Endothelial cell of umbilical vein (primary cell): ENCODE results near the gene ADAM23. TPM values are rescaled to one million over a fixed set of nuclear protein-coding genes. Genes with fewer than 3 reads are reported as not detected.

Experiments
- BruUV-seq: library from RNA; stranded (reverse); fragments of 400-500 nt; replicated peaks from 2 replicates; lab custom pipeline; 2021; lab: Mats Ljungman, UMichigan
- CTCF ChIA-PET: fragments of 300-600, 350-600 bp; sonication (Branson Sonifier 250); formaldehyde crosslinking; loops from one replicate; lab custom pipeline; 2021; ENCODE audit warnings: antibody characterized with exemption, inconsistent platforms; lab: Charles Lee
- POLR2A ChIA-PET: fragments of 300-600, 350-600 bp; sonication (Branson Sonifier 250); formaldehyde crosslinking; loops from one replicate; lab custom pipeline; 2021; ENCODE audit warnings: antibody characterized with exemption, inconsistent platforms; lab: Charles Lee
- DNase-seq: peaks from one replicate; pipeline ENCODE4 v3.0.0-alpha.2; 2011; ENCODE audit warnings: low read depth, low spot score
- FAIRE-seq: peaks from 2 replicates; lab custom pipeline; 2011; peaks lifted over from hg19 to GRCh38; lab: Jason Lieb, UNC
- H2AFZ ChIP-seq: 2 replicates; pipeline ENCODE4 v1.6.0; 2012; ENCODE audit warnings: low read depth, low read length, control low read depth, inconsistent platforms
- H3K27ac ChIP-seq: 2 replicates; pipeline ENCODE4 v1.5.1; 2011; ENCODE audit warnings: low read depth, mild to moderate bottlenecking, control low read depth, low read length, moderate library complexity; ENCODE audit not compliant: insufficient read depth
- H3K27me3 ChIP-seq, 2 experiments: 2 replicates each; pipeline versions ENCODE4 v1.6.0 to v1.6.1; 2011; ENCODE audit warnings: low read length in 2 of 2, mixed read lengths in 1 of 2; ENCODE audit not compliant: control insufficient read depth in 2 of 2, insufficient read depth in 2 of 2
- H3K36me3 ChIP-seq, 2 experiments: 2 replicates in 1 of 2; 3 replicates in 1 of 2; pipeline ENCODE4 v1.5.1; 2011; ENCODE audit warnings: low read length in 2 of 2, mild to moderate bottlenecking in 1 of 2, moderate library complexity in 1 of 2; ENCODE audit not compliant: control insufficient read depth in 2 of 2, insufficient read depth in 2 of 2; ENCODE audit errors: extremely low read depth in 1 of 2
- H3K4me1 ChIP-seq: 3 replicates; pipeline ENCODE4 v1.5.1; 2011; ENCODE audit warnings: mild to moderate bottlenecking, low read length; ENCODE audit not compliant: control insufficient read depth, insufficient read depth; ENCODE audit errors: extremely low read depth
- H3K4me2 ChIP-seq: 2 replicates; pipeline ENCODE4 v1.6.1; 2011; ENCODE audit warnings: low read length, control low read depth, mixed read lengths; ENCODE audit not compliant: insufficient read depth
- H3K4me3 ChIP-seq, 3 experiments: fragments of 200-600 bp in 1 of 3; sonication (generic), shearing (Covaris generic) in 1 of 3; replicated peaks in 1 of 3; 2 replicates each; pipeline ENCODE4 v1.5.1; 2011 to 2016; ENCODE audit warnings: control low read depth in 3 of 3, low read length in 3 of 3, mild to moderate bottlenecking in 2 of 3, inconsistent platforms in 1 of 3, low read depth in 1 of 3, moderate library complexity in 1 of 3; ENCODE audit not compliant: insufficient read depth in 1 of 3
- H3K79me2 ChIP-seq: 2 replicates; pipeline ENCODE4 v1.6.0; 2012; ENCODE audit warnings: low read length, inconsistent platforms; ENCODE audit not compliant: control insufficient read depth, insufficient read depth
- H3K9ac ChIP-seq: replicated peaks from 2 replicates; pipeline ENCODE3; 2011; ENCODE audit warnings: low read length, control low read depth; ENCODE audit not compliant: insufficient read depth; ENCODE audit errors: extremely low read depth
- H3K9me1 ChIP-seq: replicated peaks from 3 replicates; pipeline ENCODE4 v1.6.0; 2011; ENCODE audit warnings: mild to moderate bottlenecking, low read length; ENCODE audit not compliant: control insufficient read depth, insufficient read depth; ENCODE audit errors: extremely low read depth
- H3K9me3 ChIP-seq: replicated peaks from 2 replicates; pipeline ENCODE4 v1.5.1; 2012; ENCODE audit warnings: low read length, inconsistent platforms; ENCODE audit not compliant: control insufficient read depth, insufficient read depth
- H4K20me1 ChIP-seq: replicated peaks from 2 replicates; pipeline ENCODE3; 2011; ENCODE audit warnings: mild to moderate bottlenecking, low read length; ENCODE audit not compliant: control insufficient read depth, insufficient read depth; ENCODE audit errors: extremely low read depth
- EZH2 ChIP-seq: IDR thresholded peaks from 2 replicates; pipeline ENCODE4 v1.6.1; 2012; ENCODE audit warnings: borderline replicate concordance, low read depth, mild to moderate bottlenecking, moderate library complexity, low read length, inconsistent platforms; ENCODE audit not compliant: severe bottlenecking
- FOS ChIP-seq: IDR thresholded peaks from 2 replicates; pipeline ENCODE4 v1.6.1; 2011; ENCODE audit warnings: mild to moderate bottlenecking, low read length, moderate library complexity, borderline replicate concordance; ENCODE audit not compliant: insufficient read depth
- GATA2 ChIP-seq: IDR thresholded peaks from 2 replicates; pipeline ENCODE4 v1.7.0; 2011; ENCODE audit warnings: low read depth, mild to moderate bottlenecking, moderate library complexity, mixed read lengths, low read length; ENCODE audit not compliant: insufficient read length, insufficient read depth
- JUN ChIP-seq: IDR thresholded peaks from 2 replicates; pipeline ENCODE4 v1.6.1; 2011; ENCODE audit warnings: borderline replicate concordance, low read depth; ENCODE audit not compliant: insufficient read length, insufficient read depth
- MAX ChIP-seq: IDR thresholded peaks from 2 replicates; pipeline ENCODE4 v1.6.1; 2011; ENCODE audit not compliant: insufficient read depth, insufficient read length
- MYC ChIP-seq: IDR thresholded peaks from one replicate; pipeline ENCODE4 v1.6.1; 2011; ENCODE audit warnings: mild to moderate bottlenecking, low read depth, low read length
- POLR2A ChIP-seq: IDR thresholded peaks from 2 replicates; pipeline ENCODE4 v1.6.1; 2012; ENCODE audit warnings: low read depth, mild to moderate bottlenecking, control low read depth, low read length
- POLR2AphosphoS5 ChIP-seq: IDR thresholded peaks from 2 replicates; pipeline ENCODE4 v1.6.1; 2012; ENCODE audit warnings: low read depth, mild to moderate bottlenecking, control low read depth, low read length, moderate library complexity; ENCODE audit not compliant: insufficient read depth
- dilution Hi-C: fragments of 300-500 bp; cut with MboI; formaldehyde crosslinking; loops from one replicate; pipeline ENCODE4 v1.15.0; 2019; ENCODE audit warnings: low sequenced_read_pairs; ENCODE audit not compliant: extremely low pct_ligation_motif_present
- intact Hi-C: fragments of 100-400 bp; cut with micrococcal nuclease; formaldehyde crosslinking; loops from one replicate; pipeline ENCODE4 v1.10.0; 2022
- polyA plus RNA-seq, 4 experiments: library from polyadenylated mRNA; depleted of rRNA in 3 of 4; stranded (reverse) in 3 of 4; unstranded in 1 of 4; fragments of >200 nt; gene quantifications; 2 replicates each; pipeline versions ENCODE4 v1.2.1 to v1.2.3, GENCODE V29; 2011 to 2012; ENCODE audit warnings: missing spikeins in 1 of 4
- total RNA-seq: library from RNA; stranded (reverse); gene quantifications from 2 replicates; pipeline ENCODE4 v1.2.3, GENCODE V29; 2021
- TF ChIP-seq, protein P1 (sequence below), 2 donors: IDR thresholded peaks; 1 replicate in 1 of 2; 2 replicates in 1 of 2; pipeline ENCODE4 v1.5.1; 2011; ENCODE audit warnings: low read length in 2 of 2, mild to moderate bottlenecking in 2 of 2, moderate library complexity in 2 of 2, control low read depth in 1 of 2, inconsistent platforms in 1 of 2, low read depth in 1 of 2; ENCODE audit not compliant: insufficient read depth in 1 of 2; ENCODE audit errors: extremely low read depth in 1 of 2

ADAM23 gene
- total and polyA plus RNA-seq, 2 donors (not counting 3 experiments of a cell fraction or from before 2014, with no cell fraction given): 20.6 to 38.5 TPM

DNA sequence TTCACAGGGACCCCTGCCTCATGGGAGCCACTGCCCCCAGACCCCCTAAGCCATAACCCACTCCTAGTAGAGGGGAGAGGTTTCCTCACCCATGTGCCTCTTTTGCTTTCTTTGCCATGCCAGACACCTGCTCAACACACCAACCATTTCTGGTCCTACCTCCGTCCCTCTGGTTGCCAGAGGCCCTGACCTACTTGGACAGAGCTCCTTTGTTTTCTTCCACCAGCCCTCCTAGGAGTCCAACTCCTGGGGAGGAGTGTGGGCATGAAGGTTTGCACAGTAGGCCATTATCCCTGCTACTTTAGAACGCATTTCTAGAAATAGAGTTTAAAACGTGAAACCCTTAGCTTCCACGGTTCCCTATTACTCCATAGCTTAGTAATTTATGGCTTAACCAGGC lies 122.3 kb downstream of the ADAM23 start:
- no peaks in the 10 kb centered on the region for H3K4me1 ChIP-seq
- dilution Hi-C loops (no loop called here), intact Hi-C loops (no loop called here)
- no peak for DNase-seq
- H4K20me1 ChIP-seq: no peaks in the 10 kb centered on the region
- no peak overlapping the region for H2AFZ ChIP-seq
- no peak overlapping the region for H3K4me3 ChIP-seq
- no peaks in the 10 kb centered on the region for H3K27me3 ChIP-seq
- no peak overlapping the region for H3K4me2 ChIP-seq
- no peaks in the 10 kb centered on the region for H3K79me2 ChIP-seq
- ChIA-PET POLR2A (no interaction called here), CTCF (interaction anchor here (0.6 to 1.3 kb wide), 2 partner anchors 10 to 11 kb away, joined by 3 to 4 read pairs; no protein-coding TSS in a partner anchor)
- H3K9me1 ChIP-seq: no peaks in the 10 kb centered on the region
- no peaks in the 10 kb centered on the region for H3K36me3 ChIP-seq
- BruUV-seq: no TSS peak
- no peak overlapping the region for H3K27ac ChIP-seq
- H3K9me3 ChIP-seq: no peaks in the 10 kb centered on the region
- TF ChIP-seq POLR2AphosphoS5 (no peak), MAX (no peak), FOS (no peak), EZH2 (no peak), POLR2A (no peak), MYC (no peak), GATA2 (no peak), JUN (no peak)
- TF ChIP-seq, protein P1, sequence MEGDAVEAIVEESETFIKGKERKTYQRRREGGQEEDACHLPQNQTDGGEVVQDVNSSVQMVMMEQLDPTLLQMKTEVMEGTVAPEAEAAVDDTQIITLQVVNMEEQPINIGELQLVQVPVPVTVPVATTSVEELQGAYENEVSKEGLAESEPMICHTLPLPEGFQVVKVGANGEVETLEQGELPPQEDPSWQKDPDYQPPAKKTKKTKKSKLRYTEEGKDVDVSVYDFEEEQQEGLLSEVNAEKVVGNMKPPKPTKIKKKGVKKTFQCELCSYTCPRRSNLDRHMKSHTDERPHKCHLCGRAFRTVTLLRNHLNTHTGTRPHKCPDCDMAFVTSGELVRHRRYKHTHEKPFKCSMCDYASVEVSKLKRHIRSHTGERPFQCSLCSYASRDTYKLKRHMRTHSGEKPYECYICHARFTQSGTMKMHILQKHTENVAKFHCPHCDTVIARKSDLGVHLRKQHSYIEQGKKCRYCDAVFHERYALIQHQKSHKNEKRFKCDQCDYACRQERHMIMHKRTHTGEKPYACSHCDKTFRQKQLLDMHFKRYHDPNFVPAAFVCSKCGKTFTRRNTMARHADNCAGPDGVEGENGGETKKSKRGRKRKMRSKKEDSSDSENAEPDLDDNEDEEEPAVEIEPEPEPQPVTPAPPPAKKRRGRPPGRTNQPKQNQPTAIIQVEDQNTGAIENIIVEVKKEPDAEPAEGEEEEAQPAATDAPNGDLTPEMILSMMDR (IDR thresholded peaks at IDR 0.05; ENCODE audit: extremely low read depth in 1 of 2, insufficient read depth in 1 of 2, low read depth in 1 of 2, low read length in 2 of 2): no peak
- no peak overlapping the region for H3K9ac ChIP-seq
- no peak for FAIRE-seq
